A673 (cell line): ENCODE results near the gene UBR4. TPM values are rescaled to one million over a fixed set of nuclear protein-coding genes. Genes with fewer than 3 reads are reported as not detected.

Experiments
- BruUV-seq: library from RNA; stranded (reverse); fragments of 400-500 nt; replicated peaks from 2 replicates; lab custom pipeline; 2021; lab: Mats Ljungman, UMichigan
- CTCF ChIA-PET: fragments of 300-600 bp; sonication (Branson Sonifier 250); formaldehyde crosslinking; loops from one replicate; lab custom pipeline; 2022; ENCODE audit warnings: antibody characterized with exemption; lab: Charles Lee
- POLR2A ChIA-PET: fragments of 300-600 bp; sonication (Branson Sonifier 250); formaldehyde crosslinking; loops from one replicate; lab custom pipeline; 2022; ENCODE audit warnings: antibody characterized with exemption; ENCODE audit not compliant: low non-redundant PET; lab: Charles Lee
- DNase-seq: peaks from one replicate; pipeline ENCODE4 v3.0.0-alpha.2; 2015; ENCODE audit warnings: low spot score
- H3K27ac ChIP-seq: fragments of 200-600 bp; sonication (generic); 2 replicates; pipeline ENCODE4 v1.5.1; 2016; ENCODE audit warnings: mixed run types, low read depth, mild to moderate bottlenecking, mixed read lengths, antibody characterized with exemption, low read length; ENCODE audit not compliant: poor library complexity, severe bottlenecking
- H3K27me3 ChIP-seq: fragments of 200-600 bp; sonication (generic); replicated peaks from 2 replicates; pipeline ENCODE4 v1.6.1; 2017; ENCODE audit warnings: mixed run types, low read depth, mild to moderate bottlenecking, mixed read lengths, antibody characterized with exemption, low read length; ENCODE audit not compliant: insufficient read depth, poor library complexity
- H3K36me3 ChIP-seq: fragments of 200-600 bp; sonication (generic); 2 replicates; pipeline ENCODE4 v1.6.1; 2016; ENCODE audit warnings: mixed run types, mild to moderate bottlenecking, mixed read lengths, antibody characterized with exemption, low read length; ENCODE audit not compliant: insufficient read depth, poor library complexity, severe bottlenecking
- H3K4me1 ChIP-seq: fragments of 200-600 bp; sonication (generic); 2 replicates; pipeline ENCODE4 v1.6.1; 2017; ENCODE audit warnings: mixed run types, mild to moderate bottlenecking, mixed read lengths, antibody characterized with exemption, low read length; ENCODE audit not compliant: insufficient read depth, poor library complexity, severe bottlenecking
- H3K4me3 ChIP-seq: fragments of 200-600 bp; sonication (generic); 2 replicates; pipeline ENCODE4 v1.5.1; 2016; ENCODE audit warnings: low read depth, mixed run types, mild to moderate bottlenecking, mixed read lengths, low read length; ENCODE audit not compliant: poor library complexity, severe bottlenecking
- H3K9me3 ChIP-seq: fragments of 200-600 bp; sonication (generic); 2 replicates; pipeline ENCODE4 v1.6.1; 2016; ENCODE audit warnings: mixed run types, low read depth, mild to moderate bottlenecking, mixed read lengths, antibody characterized with exemption, low read length; ENCODE audit not compliant: poor library complexity, severe bottlenecking
- CTCF ChIP-seq: fragments of 300-800, 200-600 bp; sonication (generic); conservative IDR thresholded peaks from 2 replicates; pipeline ENCODE4 v1.5.1; 2017; ENCODE audit warnings: low read depth, mild to moderate bottlenecking, antibody characterized with exemption, low read length, moderate library complexity, mixed read lengths
- EZH2 ChIP-seq: fragments of 200-600 bp; sonication (generic); IDR thresholded peaks from 2 replicates; pipeline ENCODE4 v1.6.1; 2017; ENCODE audit warnings: borderline replicate concordance, low read depth, mild to moderate bottlenecking, mixed read lengths, antibody characterized with exemption, low read length; ENCODE audit not compliant: poor library complexity, severe bottlenecking
- intact Hi-C: fragments of 100-400 bp; cut with micrococcal nuclease; formaldehyde crosslinking; loops from one replicate; pipeline ENCODE4 v1.10.0; 2022; ENCODE audit not compliant: unreplicated experiment
- total RNA-seq: library from RNA; stranded (reverse); gene quantifications from 2 replicates; pipeline ENCODE4 v1.2.3, GENCODE V29; 2021

Gene UBR4
- total RNA-seq, 1 experiment from 2014 or later = 214 TPM

- BruUV-seq = no TSS peak
- TF ChIP-seq EZH2 (no peak), CTCF (no peak)
- POLR2A ChIA-PET = no interaction called here
- no peak for DNase-seq
- intact Hi-C loops = loop anchor here (10.0 kb wide), 1 partner anchor 46 kb away; no protein-coding TSS in a partner anchor
- H3K27ac ChIP-seq = no peak overlapping the region
- no peaks in the 10 kb centered on the region for H3K27me3 ChIP-seq
- H3K4me1 ChIP-seq = no peaks in the 10 kb centered on the region
- H3K9me3 ChIP-seq = no peaks in the 10 kb centered on the region
- CTCF ChIA-PET = no interaction called here
- H3K36me3 ChIP-seq = peaks cover 100% of the 10 kb centered on the region
- no peak overlapping the region for H3K4me3 ChIP-seq
These were observed 49.2 kb downstream of the UBR4 start for GRCh38 chr1:19160831-19161230.

- Histone ChIP-seq H3K36me3 (peaks cover 100% of the 10 kb centered on the region), H3K27ac (no peak overlapping the region), H3K9me3 (no peaks in the 10 kb centered on the region), H3K4me1 (no peaks in the 10 kb centered on the region), H3K27me3 (no peaks in the 10 kb centered on the region), H3K4me3 (no peak overlapping the region)
- no peak for DNase-seq
- TF ChIP-seq EZH2 (no peak), CTCF (no peak)
- no TSS peak for BruUV-seq
- CTCF ChIA-PET = no interaction called here
- POLR2A ChIA-PET = no interaction called here
- intact Hi-C loops = no loop called here
These were observed 52.4 kb downstream of the UBR4 start for GRCh38 chr1:19157653-19158052.

GRCh38 chr1:19156676-19157075 lies 53.4 kb downstream of the UBR4 start:
- TF ChIP-seq EZH2 (no peak), CTCF (no peak)
- peaks cover 100% of the 10 kb centered on the region for H3K36me3 ChIP-seq
- ChIA-PET POLR2A (no interaction called here), CTCF (no interaction called here)
- BruUV-seq = no TSS peak
- H3K4me1 ChIP-seq = no peaks in the 10 kb centered on the region
- H3K4me3 ChIP-seq = no peak overlapping the region
- no peak for DNase-seq
- no peaks in the 10 kb centered on the region for H3K9me3 ChIP-seq
- H3K27ac ChIP-seq = no peak overlapping the region
- H3K27me3 ChIP-seq = no peaks in the 10 kb centered on the region
- intact Hi-C loops = no loop called here
